HG03025 (cell line): ENCODE measurements around the gene RIPK4.

Source experiments
- ATAC-seq: cut with Tn5 transposase; IDR thresholded peaks from one replicate; pipeline ENCODE4 v1.9.1; 2021; ENCODE audit warnings: mild to moderate bottlenecking, moderate library complexity; ENCODE audit not compliant: unreplicated experiment, low FRiP score

Gene RIPK4

DNA sequence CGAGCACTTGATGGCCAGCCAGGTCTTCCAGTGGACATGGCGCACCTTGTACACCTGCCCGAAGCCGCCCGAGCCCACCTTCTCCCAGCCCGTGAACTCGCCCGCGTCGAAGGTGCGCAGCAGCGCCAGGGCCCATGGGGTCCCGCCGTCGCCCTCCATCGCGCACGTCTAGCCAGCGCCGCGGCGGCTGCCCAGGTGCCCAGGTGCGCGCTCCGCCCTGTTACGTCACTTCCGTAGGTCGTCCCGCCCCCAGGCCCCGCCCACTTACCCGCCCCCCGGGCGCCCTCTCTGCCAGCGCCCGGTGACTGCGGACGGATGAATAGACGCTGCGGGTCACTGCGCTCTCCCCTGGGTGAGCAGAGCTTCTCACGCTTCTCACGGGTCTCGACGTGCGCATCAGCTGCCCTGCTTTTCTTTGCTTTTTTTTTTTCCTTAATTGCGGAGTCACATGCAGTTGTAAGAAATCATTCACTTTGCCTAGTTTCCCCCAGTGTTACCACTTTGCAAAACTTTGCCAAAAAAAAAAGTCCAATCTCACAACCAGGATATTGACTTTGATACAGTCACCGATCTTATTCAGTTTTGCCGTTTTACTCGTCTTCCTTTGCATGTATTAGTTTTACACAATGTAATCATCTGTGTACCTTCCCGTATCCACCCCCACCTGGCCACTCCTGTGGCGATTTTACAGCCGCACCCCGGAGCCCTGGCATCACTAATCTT, at the start of gene RIPK4:
RIPK4 (minus strand) TSS at position 170 of the 723 bp plus-strand sequence; CDS start at position 159, 11 bp downstream.
- no peak for ATAC-seq

DNA sequence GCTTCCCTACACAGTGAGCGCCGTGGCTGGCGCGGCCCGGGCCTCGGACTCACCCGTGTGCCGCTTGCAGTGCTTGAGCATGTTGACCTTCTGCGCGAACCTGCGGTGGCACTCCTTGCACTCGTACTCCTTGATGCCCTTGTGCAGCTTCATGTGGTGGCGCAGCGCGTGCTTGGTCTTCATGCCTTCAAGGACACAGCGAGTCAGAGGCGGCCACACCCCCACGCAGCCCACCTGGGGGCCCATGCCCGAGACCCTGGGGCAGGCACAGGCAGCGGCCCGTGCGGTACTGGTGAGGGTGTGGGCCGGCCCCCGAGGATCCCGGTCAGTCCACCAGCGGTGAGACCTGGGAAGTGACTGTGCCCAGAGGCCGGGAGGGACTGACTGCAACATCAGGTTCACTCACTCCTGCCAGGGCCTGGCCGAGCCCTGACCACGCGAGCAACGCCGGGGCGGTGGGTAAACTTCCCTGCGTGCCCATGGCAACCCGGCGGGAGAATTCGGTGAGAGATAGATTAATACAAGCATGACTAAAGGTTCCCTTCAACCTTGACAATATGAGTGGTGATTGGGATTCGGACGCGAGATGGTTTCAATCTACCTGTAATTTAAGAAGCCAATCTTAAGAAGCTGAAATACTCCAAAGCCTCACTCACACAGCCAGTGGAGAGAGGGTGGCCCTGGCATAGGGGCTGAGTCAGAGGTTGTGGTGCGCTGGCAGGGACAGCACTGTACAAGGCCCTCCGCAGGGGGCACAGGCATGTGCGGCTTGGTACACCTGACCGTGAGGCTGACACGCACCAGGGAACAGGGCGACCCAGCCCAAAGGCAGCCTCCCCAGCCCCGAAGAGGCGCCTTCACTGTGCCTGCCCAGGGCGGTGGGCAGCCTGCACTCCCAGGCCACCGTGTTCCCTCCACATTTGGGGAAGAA, 49.1 kb upstream of the RIPK4 start:
- ATAC-seq: no peak

DNA sequence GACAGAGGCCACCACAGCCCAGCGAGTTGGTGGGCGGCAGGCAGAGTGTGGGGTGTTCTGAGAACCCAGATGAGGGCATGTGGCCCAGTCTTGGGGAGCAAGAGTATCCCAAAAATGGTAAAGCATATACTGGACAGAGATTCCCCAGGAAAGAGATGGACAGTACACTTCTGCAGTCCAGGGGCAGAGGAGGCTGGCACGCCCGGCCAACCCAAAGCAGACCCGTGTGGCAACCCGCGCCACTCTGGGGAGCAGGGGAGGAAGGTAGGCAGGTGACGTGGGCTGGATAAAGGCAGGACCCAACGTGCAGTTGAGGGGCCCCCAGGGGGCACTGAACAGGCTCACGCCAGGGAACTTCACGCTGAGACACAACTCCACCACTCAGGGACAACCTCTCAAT, 46.4 kb upstream of the RIPK4 start:
- no peak for ATAC-seq

DNA sequence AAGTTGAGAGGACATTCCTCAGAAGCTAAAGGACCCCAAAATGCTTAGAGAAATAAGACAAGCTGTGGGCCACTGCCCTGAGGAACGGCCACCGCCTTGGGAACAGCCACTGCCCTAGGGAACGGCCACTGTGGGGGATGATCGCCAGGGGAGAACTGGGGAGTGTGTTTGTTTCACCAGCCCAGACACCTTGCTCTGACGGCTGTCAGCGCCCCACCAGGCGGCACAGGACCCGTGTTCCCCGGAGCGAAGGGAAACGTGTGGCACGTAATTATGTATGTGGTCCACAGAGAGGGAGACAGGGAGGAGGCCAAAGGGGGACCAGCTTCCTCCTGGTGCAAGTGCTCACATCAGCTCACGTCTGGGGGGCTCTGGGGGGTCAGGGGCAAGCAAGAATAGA, 45.8 kb upstream of the RIPK4 start:
- ATAC-seq: no peak

DNA sequence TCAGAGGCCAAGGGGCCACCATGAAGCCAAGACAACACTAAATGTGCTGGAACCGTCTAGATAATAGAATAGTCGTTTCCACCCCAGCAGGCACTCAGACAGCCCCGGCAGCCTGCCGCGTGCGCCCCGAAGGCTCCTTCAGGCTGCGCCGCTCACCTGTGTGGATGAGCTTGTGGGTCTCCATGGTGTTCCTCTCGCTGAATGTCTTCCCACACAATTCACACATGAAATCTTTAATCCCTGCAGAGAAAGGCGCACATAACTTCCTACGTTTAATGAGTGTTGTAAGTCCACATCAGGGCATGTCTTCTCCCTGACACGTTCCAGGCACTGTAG, 43.7 kb upstream of the RIPK4 start:
- no peak for ATAC-seq

DNA sequence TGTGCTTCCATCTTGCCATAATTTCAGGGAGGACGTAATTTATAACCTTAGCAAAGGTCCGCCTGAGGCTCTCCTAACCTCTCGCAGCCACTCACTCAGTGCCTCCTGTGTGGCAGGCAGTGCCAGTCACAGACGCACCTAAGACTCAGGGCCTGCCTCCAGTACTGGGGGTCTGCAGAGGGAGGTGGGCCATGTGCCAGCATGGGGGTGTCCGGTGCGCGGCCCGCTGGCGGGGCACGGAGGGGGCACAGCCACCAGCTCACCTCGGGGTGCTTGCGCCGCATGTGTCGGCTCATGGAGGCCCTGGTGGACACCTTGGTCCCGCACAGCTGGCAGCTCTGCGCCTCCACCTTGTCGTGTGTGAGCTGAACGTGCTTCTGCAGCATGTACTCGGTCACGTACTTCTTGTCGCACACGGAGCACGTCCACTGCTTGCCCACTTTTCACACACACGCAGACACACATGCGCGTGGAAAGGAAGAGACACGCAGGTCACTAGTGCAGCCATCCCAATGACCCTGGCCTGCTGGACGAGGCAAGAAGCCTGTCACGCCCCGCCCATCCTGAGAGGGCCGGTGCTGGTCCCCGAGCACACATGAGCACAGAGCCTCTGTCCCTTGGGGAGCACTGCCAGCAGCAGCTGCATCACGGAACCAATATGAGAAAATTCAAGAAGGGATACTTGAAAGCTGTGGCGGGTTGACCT, 43.2 kb upstream of the RIPK4 start:
- ATAC-seq: no peak

DNA sequence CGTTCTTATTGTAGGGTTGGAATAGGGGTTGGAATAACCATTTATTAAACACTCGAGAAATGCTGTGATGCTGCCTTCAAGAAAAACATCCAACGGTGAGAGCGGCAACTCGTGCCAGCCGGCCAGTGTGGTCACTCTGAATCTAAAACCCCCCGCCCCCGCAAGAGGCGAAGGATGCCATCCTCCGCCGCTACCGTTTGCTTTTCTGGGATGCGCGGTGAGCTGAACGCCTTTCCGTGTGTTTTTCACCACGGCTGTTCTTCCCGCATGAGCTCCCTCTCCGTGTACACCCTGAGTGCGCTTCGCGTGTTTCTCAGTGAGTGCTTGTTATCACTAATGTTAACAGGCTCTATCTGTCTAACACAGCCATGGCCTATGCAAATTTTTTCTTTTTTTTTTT, 42.0 kb upstream of the RIPK4 start:
- no peak for ATAC-seq

DNA sequence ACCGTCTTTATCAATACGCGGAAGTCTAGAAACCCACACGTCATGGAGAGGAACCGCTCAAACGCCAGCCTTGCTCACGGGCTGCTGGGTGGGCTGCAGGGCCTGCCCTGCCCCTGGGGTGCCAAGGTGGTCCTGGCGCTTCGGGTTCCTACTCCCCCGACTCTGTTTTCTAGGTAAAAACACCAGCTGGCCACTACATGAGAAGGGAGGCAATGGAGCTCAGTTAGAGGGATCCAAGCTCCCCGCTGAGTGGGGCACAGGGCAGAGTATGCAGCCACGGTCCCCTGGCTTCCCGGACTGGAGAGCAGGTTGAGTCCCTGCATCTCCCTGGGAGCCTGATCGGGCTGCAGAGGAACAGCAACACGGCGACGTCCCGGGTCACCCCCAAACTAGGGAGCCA, 41.2 kb upstream of the RIPK4 start:
- ATAC-seq: no peak

DNA sequence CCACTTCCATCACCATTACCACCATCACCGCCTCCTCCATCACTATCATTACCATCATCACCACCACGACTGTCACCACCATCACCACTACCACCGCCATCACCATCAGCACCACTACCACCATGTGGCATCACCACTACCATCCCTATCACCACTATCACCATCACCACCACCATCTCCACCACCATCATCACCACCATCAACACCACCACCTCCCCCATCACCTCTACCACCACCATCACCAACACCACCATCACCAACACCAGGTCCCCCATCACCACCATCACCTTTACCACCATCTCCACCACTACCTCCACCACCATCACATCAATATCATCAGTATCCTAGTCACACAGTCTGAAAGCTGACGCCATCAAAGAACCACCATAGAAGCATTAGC, 39.9 kb upstream of the RIPK4 start:
- ATAC-seq: no peak

DNA sequence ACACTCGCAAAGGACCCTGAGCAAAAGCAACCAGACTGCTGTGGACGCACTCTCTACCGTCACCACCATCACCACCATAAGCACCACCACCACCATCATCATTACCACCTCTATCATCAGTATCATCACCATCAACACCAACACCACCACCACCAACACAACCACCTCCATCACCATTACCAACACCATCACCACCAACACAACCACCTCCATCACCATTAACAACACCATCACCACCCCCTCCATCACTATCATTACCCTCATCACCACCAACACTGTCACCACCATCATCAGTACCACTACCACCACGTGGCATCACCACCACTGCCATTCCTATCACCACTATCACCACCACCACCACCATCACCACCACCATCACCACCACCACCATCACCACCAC, 38.8 kb upstream of the RIPK4 start:
- no peak for ATAC-seq

DNA sequence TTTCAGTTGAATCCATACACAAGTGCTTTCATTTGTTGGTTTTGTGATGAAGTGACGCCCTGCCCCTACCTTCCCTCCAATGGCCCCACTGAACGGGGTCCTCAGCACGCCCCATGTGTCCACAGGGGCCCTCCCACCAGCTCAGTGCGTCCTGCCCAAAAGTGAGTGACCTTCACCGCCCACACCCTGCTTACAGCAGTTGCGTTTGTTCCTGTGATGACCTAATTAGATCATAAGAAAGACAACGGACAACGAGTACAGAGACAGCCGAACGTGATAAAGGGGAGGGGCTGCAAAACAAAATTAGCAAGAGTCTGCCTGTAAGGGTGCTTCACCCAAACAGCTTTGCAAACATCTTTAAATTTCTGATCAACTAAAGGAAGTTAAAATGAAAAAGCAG, 38.2 kb upstream of the RIPK4 start:
- ATAC-seq: no peak

DNA sequence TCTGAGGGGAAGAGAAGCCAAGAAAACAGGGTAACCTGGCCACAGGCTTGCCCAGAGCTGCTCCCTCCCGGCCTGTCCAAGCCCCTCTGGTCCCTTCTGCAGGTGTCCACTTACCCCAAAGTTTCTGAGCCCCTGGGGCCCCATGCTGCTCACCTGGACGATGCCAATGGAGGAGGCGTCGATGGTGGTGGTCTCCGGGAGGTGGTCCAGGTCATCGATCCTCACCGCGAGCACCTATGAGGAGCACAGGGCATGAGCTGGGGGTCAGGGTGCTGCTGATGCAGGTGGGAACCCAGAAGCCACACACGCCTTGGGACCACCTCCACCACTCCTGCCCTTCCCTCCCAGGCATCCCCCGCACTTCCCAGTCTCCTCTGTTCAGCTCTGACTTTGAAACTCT, 37.5 kb upstream of the RIPK4 start:
- ATAC-seq: no peak

DNA sequence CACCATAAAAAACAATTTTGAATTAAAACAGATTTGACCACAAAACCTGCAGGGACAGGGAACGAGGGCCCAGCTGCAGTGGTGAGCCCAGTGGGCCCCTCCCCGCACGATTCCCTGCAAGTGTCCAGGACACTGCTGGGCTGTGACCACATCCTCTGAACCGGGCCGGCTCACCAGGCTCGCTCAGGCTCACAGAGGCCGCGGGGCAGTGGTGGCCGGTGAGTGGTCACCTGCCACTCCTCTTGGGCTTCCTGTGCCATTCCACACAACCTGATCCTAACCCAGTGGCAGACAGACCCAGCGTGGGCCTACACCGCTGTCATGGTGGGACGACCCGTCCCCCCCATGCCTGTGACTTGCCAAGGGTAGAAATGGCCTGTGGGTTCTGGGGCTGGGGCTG, 36.5 kb upstream of the RIPK4 start:
- no peak for ATAC-seq

DNA sequence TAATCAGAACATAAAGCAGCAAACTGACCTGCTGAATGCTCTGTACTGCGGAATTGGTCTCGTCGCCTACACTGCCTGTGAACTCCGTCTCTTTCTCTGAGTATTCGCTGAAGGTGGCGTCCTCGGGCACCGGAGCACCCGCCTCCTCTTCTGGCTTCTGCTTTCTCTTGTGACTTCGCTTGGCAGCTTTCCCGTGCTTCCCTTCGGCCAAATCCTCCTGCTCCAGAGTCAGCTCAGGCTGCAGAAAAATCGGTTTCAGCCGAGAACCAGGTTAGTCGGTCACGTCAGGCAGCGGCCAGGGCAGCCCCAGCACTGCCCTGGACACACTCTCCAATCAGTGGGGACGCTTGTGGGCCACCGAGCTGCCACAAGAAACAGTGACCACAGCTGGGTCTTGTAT, 35.8 kb upstream of the RIPK4 start:
- ATAC-seq: no peak

DNA sequence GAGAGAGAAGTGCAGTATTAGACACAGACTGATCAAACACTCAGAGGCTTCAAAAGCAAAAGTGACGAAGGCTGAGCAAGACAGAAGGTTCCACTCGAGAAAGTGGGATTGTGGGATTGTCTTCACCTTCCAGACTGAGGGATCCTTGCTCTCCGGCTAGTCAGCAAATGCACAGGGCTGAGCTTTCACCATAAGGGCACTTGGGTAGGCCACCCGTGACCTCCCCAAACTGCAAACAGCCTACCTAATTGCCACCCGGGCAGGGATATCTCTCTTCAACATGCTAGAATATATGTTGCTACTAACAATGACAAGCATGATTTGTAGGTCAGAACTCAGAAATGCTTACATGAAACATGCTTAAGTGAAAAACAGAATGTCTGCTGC, 35.3 kb upstream of the RIPK4 start:
- ATAC-seq: no peak

DNA sequence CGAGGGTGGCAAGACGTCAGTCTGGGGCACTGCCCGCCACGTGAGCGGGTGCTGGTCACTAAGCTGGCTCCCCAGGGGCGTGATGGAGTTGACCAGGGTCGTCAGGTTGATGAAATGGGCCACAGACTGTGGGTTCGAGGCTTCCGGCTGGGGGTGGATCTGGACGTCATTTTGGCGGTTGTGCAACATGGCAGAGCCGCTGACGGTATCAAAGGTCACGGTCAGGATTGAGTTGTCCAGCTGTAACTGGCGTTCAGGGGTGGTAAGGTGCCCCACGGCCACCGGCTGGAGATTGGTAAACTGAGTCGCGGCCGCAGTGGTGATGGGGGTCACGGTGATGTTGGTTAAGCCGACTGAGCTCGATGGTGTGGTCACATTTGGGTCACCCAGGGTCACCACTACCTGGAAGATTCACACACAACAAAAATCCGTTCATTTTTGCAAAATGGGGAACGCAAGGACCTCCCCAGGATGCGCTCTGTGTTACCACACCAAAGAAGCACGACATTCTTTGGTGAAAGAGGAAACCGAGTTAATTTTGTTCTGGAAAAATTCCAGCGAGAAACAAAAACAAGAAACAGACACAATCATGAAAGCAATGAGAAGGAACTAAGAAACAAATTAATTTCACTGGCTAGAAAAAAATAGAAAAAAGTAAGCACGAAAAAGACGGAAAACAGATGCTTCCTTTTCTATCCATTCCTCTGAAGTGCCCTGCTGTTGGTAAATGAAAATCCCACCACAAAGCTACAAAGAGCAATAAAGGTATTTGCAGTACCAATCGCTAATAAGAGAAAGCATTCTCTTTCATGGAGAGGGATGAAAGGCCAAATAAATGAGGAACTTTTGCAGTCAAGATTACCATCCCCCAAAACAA, 34.7 kb upstream of the RIPK4 start:
- no peak for ATAC-seq

DNA sequence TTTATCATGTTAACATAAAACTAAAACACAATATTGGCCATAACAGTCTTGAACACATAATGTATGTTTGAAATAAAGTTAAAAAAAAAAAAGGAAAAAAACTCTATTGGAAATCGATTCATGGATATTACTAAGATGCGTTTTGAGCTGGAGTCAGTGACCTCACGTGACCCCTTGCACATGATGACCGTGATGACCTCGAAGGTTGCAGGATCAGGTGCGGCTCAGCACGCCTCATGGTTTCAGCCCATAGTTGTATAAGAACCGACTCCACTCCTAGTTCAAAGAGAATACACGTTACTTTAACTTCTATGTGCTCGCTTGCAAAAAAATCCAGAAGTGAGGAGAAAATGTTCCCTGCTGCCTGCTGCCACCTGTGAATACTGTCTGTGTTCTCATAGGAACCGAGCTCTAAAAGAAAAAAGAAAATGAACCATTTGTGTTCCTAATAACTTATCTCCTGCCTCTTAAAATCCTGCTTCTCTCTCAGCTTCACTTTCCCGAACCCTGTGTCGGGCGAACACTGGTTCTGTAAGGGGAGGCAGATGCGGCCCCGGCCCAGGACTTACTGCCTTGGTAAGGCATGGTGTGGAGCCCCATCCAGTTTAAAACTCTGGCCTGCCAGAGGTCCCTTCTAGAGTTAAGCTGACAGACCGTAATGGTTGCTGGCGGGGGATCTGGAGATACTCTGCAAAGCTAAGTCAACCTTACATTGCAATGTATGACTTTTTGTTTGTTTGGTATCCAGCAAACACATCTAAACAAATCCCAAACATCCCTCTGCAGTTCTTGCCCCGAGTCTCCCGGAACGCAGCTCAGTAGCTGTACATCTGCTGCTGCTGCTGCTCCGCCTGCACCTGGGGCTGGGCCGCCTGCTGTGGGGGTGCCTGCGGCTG, 33.8 kb upstream of the RIPK4 start:
- no peak for ATAC-seq

DNA sequence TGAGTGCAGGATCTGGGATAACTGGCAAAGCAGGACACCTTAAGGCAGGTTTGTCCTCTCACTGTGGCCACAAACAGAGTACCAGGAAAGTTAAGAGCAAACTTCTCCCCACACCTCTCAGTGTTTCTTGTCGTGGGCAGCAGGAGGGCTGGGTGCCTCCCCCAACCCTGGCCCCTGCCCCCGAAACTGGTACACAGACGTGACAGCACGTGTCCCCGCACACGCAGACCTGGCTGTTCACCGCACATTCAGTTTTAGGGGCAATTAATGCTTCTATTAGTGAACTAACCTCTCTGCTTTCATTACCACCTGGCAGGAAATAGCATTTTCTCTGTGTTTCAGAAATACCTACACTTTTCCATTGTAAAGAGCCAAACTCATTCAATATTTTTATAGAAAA, 32.9 kb upstream of the RIPK4 start:
- no peak for ATAC-seq

DNA sequence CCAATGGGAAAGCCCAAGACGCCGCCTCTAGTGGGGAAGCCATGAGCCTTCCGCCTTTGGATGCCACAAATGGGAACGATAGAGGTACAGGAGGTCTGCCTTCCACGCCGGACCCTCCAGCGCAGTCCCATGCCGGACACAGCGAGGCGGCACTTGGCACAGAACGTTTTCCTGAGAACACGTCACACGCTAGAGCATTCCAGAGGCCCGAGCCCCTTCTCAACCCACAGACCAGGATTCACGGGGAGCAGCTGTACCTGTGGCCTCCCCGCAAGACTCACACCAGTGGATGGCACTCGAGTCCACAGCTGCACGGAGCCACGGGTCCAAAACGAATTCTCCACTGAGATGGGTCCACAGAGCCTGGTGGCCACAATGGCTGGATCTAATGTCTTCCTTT, 31.5 kb upstream of the RIPK4 start:
- no peak for ATAC-seq
